HEK293 (cell line): Measurements from ENCODE around the gene SQOR.

ENCODE experiments used
- ZBTB20 ChIP-seq: fragments of 450-650 bp; formaldehyde crosslinking; IDR thresholded peaks from 2 replicates; pipeline ENCODE4 v1.5.1; 2016; ENCODE audit warnings: missing biosample characterization, missing genetic modification characterization
- ZNF266 ChIP-seq: fragments of 450-650 bp; formaldehyde crosslinking; IDR thresholded peaks from 2 replicates; pipeline ENCODE4 v1.5.1; 2016; ENCODE audit warnings: missing biosample characterization, missing genetic modification characterization, low read depth
- TF ChIP-seq, protein P1 (sequence below): fragments of 450-650 bp; formaldehyde crosslinking; IDR thresholded peaks from 2 replicates; pipeline ENCODE4 v1.5.1; 2016; ENCODE audit warnings: missing biosample characterization, missing genetic modification characterization
- TF ChIP-seq, protein P2 (sequence below): fragments of 450-650 bp; formaldehyde crosslinking; IDR thresholded peaks from 2 replicates; pipeline ENCODE4 v1.5.1; 2016; ENCODE audit warnings: missing biosample characterization, missing genetic modification characterization

DNA sequence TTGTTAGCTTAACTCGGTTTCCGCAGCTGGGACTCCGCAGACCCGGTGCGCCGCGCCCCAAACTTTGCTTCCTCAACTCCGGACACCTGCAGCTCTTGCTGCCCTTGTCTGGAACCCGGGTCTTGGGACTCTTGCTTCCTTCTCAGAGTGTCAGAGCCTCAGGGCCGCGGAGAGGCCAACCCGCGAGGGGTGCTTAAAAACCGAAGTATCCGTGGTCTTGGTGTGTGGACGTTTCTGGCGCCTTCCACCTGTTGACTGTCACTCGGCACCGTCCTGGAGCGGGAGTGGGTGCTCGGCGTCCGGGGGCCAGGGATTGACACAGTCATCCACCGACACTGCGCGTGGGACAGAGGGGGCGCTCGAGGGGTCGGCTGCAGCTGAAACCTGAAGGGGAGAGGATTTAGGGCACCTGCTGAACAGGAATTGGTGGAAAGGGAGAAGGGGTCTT lies 386 bp downstream of the SQOR start:
- TF ChIP-seq, protein P1, sequence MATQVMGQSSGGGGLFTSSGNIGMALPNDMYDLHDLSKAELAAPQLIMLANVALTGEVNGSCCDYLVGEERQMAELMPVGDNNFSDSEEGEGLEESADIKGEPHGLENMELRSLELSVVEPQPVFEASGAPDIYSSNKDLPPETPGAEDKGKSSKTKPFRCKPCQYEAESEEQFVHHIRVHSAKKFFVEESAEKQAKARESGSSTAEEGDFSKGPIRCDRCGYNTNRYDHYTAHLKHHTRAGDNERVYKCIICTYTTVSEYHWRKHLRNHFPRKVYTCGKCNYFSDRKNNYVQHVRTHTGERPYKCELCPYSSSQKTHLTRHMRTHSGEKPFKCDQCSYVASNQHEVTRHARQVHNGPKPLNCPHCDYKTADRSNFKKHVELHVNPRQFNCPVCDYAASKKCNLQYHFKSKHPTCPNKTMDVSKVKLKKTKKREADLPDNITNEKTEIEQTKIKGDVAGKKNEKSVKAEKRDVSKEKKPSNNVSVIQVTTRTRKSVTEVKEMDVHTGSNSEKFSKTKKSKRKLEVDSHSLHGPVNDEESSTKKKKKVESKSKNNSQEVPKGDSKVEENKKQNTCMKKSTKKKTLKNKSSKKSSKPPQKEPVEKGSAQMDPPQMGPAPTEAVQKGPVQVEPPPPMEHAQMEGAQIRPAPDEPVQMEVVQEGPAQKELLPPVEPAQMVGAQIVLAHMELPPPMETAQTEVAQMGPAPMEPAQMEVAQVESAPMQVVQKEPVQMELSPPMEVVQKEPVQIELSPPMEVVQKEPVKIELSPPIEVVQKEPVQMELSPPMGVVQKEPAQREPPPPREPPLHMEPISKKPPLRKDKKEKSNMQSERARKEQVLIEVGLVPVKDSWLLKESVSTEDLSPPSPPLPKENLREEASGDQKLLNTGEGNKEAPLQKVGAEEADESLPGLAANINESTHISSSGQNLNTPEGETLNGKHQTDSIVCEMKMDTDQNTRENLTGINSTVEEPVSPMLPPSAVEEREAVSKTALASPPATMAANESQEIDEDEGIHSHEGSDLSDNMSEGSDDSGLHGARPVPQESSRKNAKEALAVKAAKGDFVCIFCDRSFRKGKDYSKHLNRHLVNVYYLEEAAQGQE, result no peak
- no peak for TF ChIP-seq ZNF266 (tag by site-specific recombination)
- TF ChIP-seq, protein P2, sequence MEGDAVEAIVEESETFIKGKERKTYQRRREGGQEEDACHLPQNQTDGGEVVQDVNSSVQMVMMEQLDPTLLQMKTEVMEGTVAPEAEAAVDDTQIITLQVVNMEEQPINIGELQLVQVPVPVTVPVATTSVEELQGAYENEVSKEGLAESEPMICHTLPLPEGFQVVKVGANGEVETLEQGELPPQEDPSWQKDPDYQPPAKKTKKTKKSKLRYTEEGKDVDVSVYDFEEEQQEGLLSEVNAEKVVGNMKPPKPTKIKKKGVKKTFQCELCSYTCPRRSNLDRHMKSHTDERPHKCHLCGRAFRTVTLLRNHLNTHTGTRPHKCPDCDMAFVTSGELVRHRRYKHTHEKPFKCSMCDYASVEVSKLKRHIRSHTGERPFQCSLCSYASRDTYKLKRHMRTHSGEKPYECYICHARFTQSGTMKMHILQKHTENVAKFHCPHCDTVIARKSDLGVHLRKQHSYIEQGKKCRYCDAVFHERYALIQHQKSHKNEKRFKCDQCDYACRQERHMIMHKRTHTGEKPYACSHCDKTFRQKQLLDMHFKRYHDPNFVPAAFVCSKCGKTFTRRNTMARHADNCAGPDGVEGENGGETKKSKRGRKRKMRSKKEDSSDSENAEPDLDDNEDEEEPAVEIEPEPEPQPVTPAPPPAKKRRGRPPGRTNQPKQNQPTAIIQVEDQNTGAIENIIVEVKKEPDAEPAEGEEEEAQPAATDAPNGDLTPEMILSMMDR (tag by site-specific recombination), result peak; percentile 74
- TF ChIP-seq ZBTB20 (tag by site-specific recombination), result peak; percentile 73; the same call in 1 of the 2 replicates
